Fibroblast of lung (primary cell): ENCODE results near the gene PDE2A. TPM values are rescaled to one million over a fixed set of nuclear protein-coding genes. Genes with fewer than 3 reads are reported as not detected.

Source experiments
- DNase-seq, 2 donors: peaks; one replicate each; pipeline versions ENCODE4 v3.0.0 to v3.0.0-alpha.2; 2010; ENCODE audit warnings: low read depth in 2 of 2
- H2AFZ ChIP-seq: 2 replicates; pipeline ENCODE4 v1.5.1; 2012; ENCODE audit warnings: low read length, control low read depth, inconsistent platforms
- H3K27ac ChIP-seq: 2 replicates; pipeline ENCODE4 v1.5.1; 2011; ENCODE audit warnings: low read length, control low read depth; ENCODE audit not compliant: insufficient read depth
- H3K27me3 ChIP-seq: 2 replicates; pipeline ENCODE4 v1.5.1; 2011; ENCODE audit warnings: mild to moderate bottlenecking, low read length; ENCODE audit not compliant: control insufficient read depth, insufficient read depth
- H3K36me3 ChIP-seq: 2 replicates; pipeline ENCODE4 v1.5.1; 2011; ENCODE audit warnings: low read length; ENCODE audit not compliant: control insufficient read depth, insufficient read depth
- H3K4me1 ChIP-seq: 2 replicates; pipeline ENCODE4 v1.5.1; 2011; ENCODE audit warnings: low read length; ENCODE audit not compliant: control insufficient read depth, insufficient read depth; ENCODE audit errors: extremely low read depth
- H3K4me2 ChIP-seq: 2 replicates; pipeline ENCODE4 v1.5.1; 2011; ENCODE audit warnings: low read length, control low read depth; ENCODE audit not compliant: insufficient read depth; ENCODE audit errors: extremely low read depth
- H3K4me3 ChIP-seq, 4 experiments: fragments of 200-600 bp in 1 of 4; sonication (generic) in 1 of 4; replicated peaks in 1 of 4; 2 replicates each; pipeline ENCODE4 v1.5.1; 2011 to 2016; ENCODE audit warnings: low read length in 4 of 4, low read depth in 3 of 4, mild to moderate bottlenecking in 3 of 4, control low read depth in 2 of 4, inconsistent platforms in 1 of 4, mixed read lengths in 1 of 4; ENCODE audit not compliant: insufficient read depth in 1 of 4; ENCODE audit errors: control extremely low read depth in 1 of 4
- H3K79me2 ChIP-seq: 2 replicates; pipeline ENCODE4 v1.5.1; 2012; ENCODE audit warnings: mild to moderate bottlenecking, low read length, inconsistent platforms; ENCODE audit not compliant: control insufficient read depth, insufficient read depth
- H3K9ac ChIP-seq: 2 replicates; pipeline ENCODE4 v1.5.1; 2011; ENCODE audit warnings: mild to moderate bottlenecking, low read length, control low read depth; ENCODE audit not compliant: insufficient read depth
- H3K9me3 ChIP-seq: 2 replicates; pipeline ENCODE4 v1.5.1; 2012; ENCODE audit warnings: low read depth, low read length; ENCODE audit not compliant: control insufficient read depth, insufficient read depth
- H4K20me1 ChIP-seq: 2 replicates; pipeline ENCODE4 v1.5.1; 2011; ENCODE audit warnings: low read length; ENCODE audit not compliant: control insufficient read depth, insufficient read depth; ENCODE audit errors: extremely low read depth
- CTCF ChIP-seq, 2 donors: IDR thresholded peaks in 1 of 2; conservative IDR thresholded peaks in 1 of 2; 1 replicate in 1 of 2; 2 replicates in 1 of 2; pipeline ENCODE4 v1.5.1; 2011 to 2012; ENCODE audit warnings: low read length in 2 of 2, control low read depth in 1 of 2, inconsistent platforms in 1 of 2, low read depth in 1 of 2, mild to moderate bottlenecking in 1 of 2
- EZH2 ChIP-seq: IDR thresholded peaks from 2 replicates; pipeline ENCODE4 v1.5.1; 2012; ENCODE audit warnings: low read length, control low read depth, mild to moderate bottlenecking; ENCODE audit errors: missing control alignments
- polyA plus RNA-seq, 2 donors: library from polyadenylated mRNA; depleted of rRNA in 1 of 2; stranded (reverse) in 1 of 2; unstranded in 1 of 2; fragments of >200 nt; gene quantifications; 2 replicates each; pipeline ENCODE4 v1.2.1, GENCODE V29; 2011 to 2012; ENCODE audit warnings: missing spikeins in 1 of 2
- total RNA-seq: library from RNA; depleted of rRNA; stranded (reverse); fragments of >200 nt; gene quantifications from 2 replicates; pipeline ENCODE4 v1.2.1, GENCODE V29; 2014

PDE2A gene
- total and polyA plus RNA-seq, 2 donors (not counting 1 experiment from before 2014, with no cell fraction given), result 0.50 to 2.6 TPM

GRCh38 chr11:72591785-72592502, 82.3 kb downstream of the PDE2A start:
- no peak overlapping the region for H3K9ac ChIP-seq
- H3K27me3 ChIP-seq, result peaks cover 32% of the 10 kb centered on the region
- H4K20me1 ChIP-seq, result no peaks in the 10 kb centered on the region
- no peak for DNase-seq
- no peaks in the 10 kb centered on the region for H3K36me3 ChIP-seq
- H3K27ac ChIP-seq, result no peak overlapping the region
- no peak overlapping the region for H3K4me3 ChIP-seq
- no peaks in the 10 kb centered on the region for H3K79me2 ChIP-seq
- H3K4me1 ChIP-seq, result no peaks in the 10 kb centered on the region
- H3K9me3 ChIP-seq, result no peaks in the 10 kb centered on the region
- TF ChIP-seq EZH2 (no peak), CTCF (conservative IDR thresholded peaks at IDR 0.05 in 1 of 2, IDR thresholded peaks at IDR 0.05 in 1 of 2; ENCODE audit: low read depth in 1 of 2, low read length in 2 of 2) (no peak)
- no peak overlapping the region for H2AFZ ChIP-seq
- H3K4me2 ChIP-seq, result no peak overlapping the region

- no peaks in the 10 kb centered on the region for H4K20me1 ChIP-seq
- no peak overlapping the region for H3K4me2 ChIP-seq
- H3K9ac ChIP-seq, result no peak overlapping the region
- DNase-seq, result no peak
- no peak overlapping the region for H3K4me3 ChIP-seq
- H2AFZ ChIP-seq, result no peak overlapping the region
- no peaks in the 10 kb centered on the region for H3K79me2 ChIP-seq
- TF ChIP-seq CTCF (conservative IDR thresholded peaks at IDR 0.05 in 1 of 2, IDR thresholded peaks at IDR 0.05 in 1 of 2; ENCODE audit: low read depth in 1 of 2, low read length in 2 of 2) (no peak), EZH2 (no peak)
- no peak overlapping the region for H3K27ac ChIP-seq
- H3K9me3 ChIP-seq, result no peaks in the 10 kb centered on the region
- H3K27me3 ChIP-seq, result peaks cover 29% of the 10 kb centered on the region
- H3K4me1 ChIP-seq, result no peaks in the 10 kb centered on the region
- no peaks in the 10 kb centered on the region for H3K36me3 ChIP-seq
Measured at GRCh38 chr11:72591023-72591422, 83.2 kb downstream of the PDE2A start.

DNA sequence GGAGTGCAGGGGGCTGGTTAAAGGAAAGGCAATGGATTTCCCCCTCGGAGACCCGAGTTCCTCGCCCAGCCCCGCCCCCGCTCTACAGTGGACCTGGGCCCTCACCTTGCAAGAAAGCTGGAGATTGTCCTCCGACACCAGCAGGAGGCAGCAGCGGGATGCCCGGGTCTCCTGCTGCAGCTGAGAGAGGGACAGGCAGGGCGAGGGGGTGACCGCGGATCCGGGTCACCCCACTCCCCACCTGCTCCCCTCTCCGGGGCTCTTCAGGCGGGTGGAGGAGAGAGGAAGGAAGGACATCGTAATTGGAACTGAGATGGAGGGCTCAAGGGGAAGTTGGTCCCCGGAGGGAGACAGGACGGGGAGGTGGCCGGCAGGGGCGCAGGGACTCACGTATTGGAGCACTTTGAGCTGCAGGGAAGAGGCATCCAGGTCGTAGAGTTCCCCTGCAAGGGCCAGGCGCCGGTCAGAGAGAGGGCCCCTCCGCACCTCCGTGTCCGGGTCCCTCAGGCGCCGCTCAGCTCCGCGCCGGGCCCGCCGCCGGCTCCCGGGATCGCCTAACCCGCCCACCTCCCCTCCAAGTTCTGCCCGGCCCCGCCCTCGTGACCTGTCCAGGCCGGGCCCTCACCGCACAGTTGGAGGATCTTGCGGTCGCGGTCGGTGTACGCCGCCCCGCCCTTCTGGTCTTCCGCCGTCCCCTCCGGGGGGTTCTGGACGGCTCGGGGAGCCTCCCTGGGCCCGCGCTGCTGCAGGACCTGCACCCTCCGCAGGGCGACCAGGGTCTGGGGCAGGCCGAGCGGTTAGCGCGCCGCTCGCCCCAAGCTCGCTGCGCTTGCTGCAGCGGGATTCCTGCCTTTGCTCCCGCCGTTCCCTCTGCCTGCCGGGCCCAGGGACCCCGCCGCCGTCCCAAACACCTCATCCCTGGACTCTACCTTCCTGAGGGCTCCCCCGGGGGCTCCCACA, 84.1 kb downstream of the PDE2A start:
- Histone ChIP-seq H3K27ac (no peak overlapping the region), H3K36me3 (no peaks in the 10 kb centered on the region), H3K9ac (no peak overlapping the region), H3K9me3 (no peaks in the 10 kb centered on the region), H3K4me1 (no peaks in the 10 kb centered on the region), H3K4me2 (no peak overlapping the region), H3K27me3 (peaks cover 27% of the 10 kb centered on the region), H3K79me2 (no peaks in the 10 kb centered on the region), H4K20me1 (no peaks in the 10 kb centered on the region), H3K4me3 (no peak overlapping the region), H2AFZ (no peak overlapping the region)
- peak; percentile 10 to 13 for DNase-seq
- TF ChIP-seq EZH2 (no peak), CTCF (conservative IDR thresholded peaks at IDR 0.05 in 1 of 2, IDR thresholded peaks at IDR 0.05 in 1 of 2; ENCODE audit: low read depth in 1 of 2, low read length in 2 of 2) (peak in 1 of 2 donors; percentile 44)
